WTC11 (cell line): Measurements from ENCODE around the gene NKD1. TPM values are rescaled to one million over a fixed set of nuclear protein-coding genes. Genes with fewer than 3 reads are reported as not detected.

ENCODE experiments used
- ATAC-seq: fragments of 200-7000 bp; cut with Tn5 transposase; 2 replicates; pipeline ENCODE4 v1.10.0; 2021; ENCODE audit warnings: mild to moderate bottlenecking, moderate library complexity
- CTCF ChIA-PET: fragments of 300-600 bp; sonication (Branson Sonifier 250); formaldehyde crosslinking; loops from one replicate; lab custom pipeline; 2021; ENCODE audit warnings: antibody characterized with exemption; lab: Charles Lee
- POLR2A ChIA-PET: fragments of 350-600 bp; sonication (Branson Sonifier 250); formaldehyde crosslinking; loops from one replicate; lab custom pipeline; 2021; ENCODE audit warnings: antibody characterized with exemption; lab: Charles Lee
- DNase-seq: peaks from one replicate; pipeline ENCODE4 v3.0.0; 2021; ENCODE audit warnings: low spot score
- H3K27ac Mint-ChIP-seq: 2 replicates; pipeline ENCODE4 v1.8.0; 2021; ENCODE audit warnings: mixed read lengths
- H3K27me3 Mint-ChIP-seq: 2 replicates; pipeline ENCODE4 v1.8.0; 2021; ENCODE audit warnings: low read depth, mild to moderate bottlenecking, moderate library complexity, mixed read lengths
- H3K36me3 Mint-ChIP-seq: 2 replicates; pipeline ENCODE4 v1.8.0; 2021; ENCODE audit warnings: mixed read lengths
- H3K4me1 Mint-ChIP-seq: 2 replicates; pipeline ENCODE4 v1.8.0; 2022; ENCODE audit warnings: mixed read lengths
- H3K4me3 Mint-ChIP-seq: 2 replicates; pipeline ENCODE4 v1.8.0; 2021; ENCODE audit warnings: mild to moderate bottlenecking, moderate library complexity, mixed read lengths
- H3K9me3 Mint-ChIP-seq: 2 replicates; pipeline ENCODE4 v1.8.0; 2021; ENCODE audit warnings: mixed read lengths
- CBFB ChIP-seq: sonication (generic); formaldehyde crosslinking; IDR thresholded peaks from 2 replicates; pipeline ENCODE4 v1.8.1; 2022; ENCODE audit warnings: mild to moderate bottlenecking, low read depth, missing genetic modification reagents
- CREB1 ChIP-seq: sonication (generic); formaldehyde crosslinking; IDR thresholded peaks from 2 replicates; pipeline ENCODE4 v1.8.0; 2023; ENCODE audit warnings: mild to moderate bottlenecking, missing genetic modification reagents
- CREM ChIP-seq: sonication (generic); formaldehyde crosslinking; IDR thresholded peaks from 2 replicates; pipeline ENCODE4 v1.8.1; 2022; ENCODE audit warnings: mild to moderate bottlenecking, missing genetic modification reagents, moderate library complexity
- FOXJ3 ChIP-seq: sonication (generic); formaldehyde crosslinking; IDR thresholded peaks from 2 replicates; pipeline ENCODE4 v1.9.0; 2021; ENCODE audit warnings: missing genetic modification reagents, mild to moderate bottlenecking, borderline replicate concordance
- FOXP1 ChIP-seq: sonication (generic); formaldehyde crosslinking; IDR thresholded peaks from 2 replicates; pipeline ENCODE4 v1.8.0; 2022; ENCODE audit warnings: missing genetic modification reagents, mild to moderate bottlenecking, moderate library complexity, borderline replicate concordance
- GTF2I ChIP-seq: fragments of 250-450 bp; sonication (Bioruptor Pico); conservative IDR thresholded peaks from 2 replicates; pipeline ENCODE4 v1.4.0; 2021; ENCODE audit warnings: mild to moderate bottlenecking
- MXD4 ChIP-seq: fragments of 250-450 bp; sonication (Bioruptor Pico); IDR thresholded peaks from 2 replicates; pipeline ENCODE4 v1.8.0; 2021; ENCODE audit warnings: mild to moderate bottlenecking, moderate library complexity, borderline replicate concordance
- MYBL2 ChIP-seq: sonication (generic); formaldehyde crosslinking; IDR thresholded peaks from 2 replicates; pipeline ENCODE4 v1.8.1; 2023; ENCODE audit warnings: mild to moderate bottlenecking, moderate library complexity, missing genetic modification reagents
- NFE2L1 ChIP-seq: sonication (generic); formaldehyde crosslinking; IDR thresholded peaks from 2 replicates; pipeline ENCODE4 v1.8.1; 2023; ENCODE audit warnings: missing genetic modification reagents
- RELA ChIP-seq: sonication (generic); formaldehyde crosslinking; IDR thresholded peaks from 2 replicates; pipeline ENCODE4 v1.8.1; 2022; ENCODE audit warnings: missing genetic modification reagents, mild to moderate bottlenecking, borderline replicate concordance
- SMAD4 ChIP-seq: sonication (generic); formaldehyde crosslinking; IDR thresholded peaks from 2 replicates; pipeline ENCODE4 v1.8.0; 2022; ENCODE audit warnings: mild to moderate bottlenecking, missing genetic modification reagents
- SP1 ChIP-seq: sonication (generic); formaldehyde crosslinking; conservative IDR thresholded peaks from 2 replicates; pipeline ENCODE4 v1.8.1; 2022; ENCODE audit warnings: missing genetic modification reagents
- TEAD1 ChIP-seq: sonication (generic); formaldehyde crosslinking; IDR thresholded peaks from 2 replicates; pipeline ENCODE4 v1.8.0; 2022; ENCODE audit warnings: mild to moderate bottlenecking, missing genetic modification reagents
- ZBTB21 ChIP-seq: sonication (generic); formaldehyde crosslinking; IDR thresholded peaks from 2 replicates; pipeline ENCODE4 v1.8.1; 2023; ENCODE audit warnings: mild to moderate bottlenecking, missing genetic modification reagents, borderline replicate concordance
- ZNF121 ChIP-seq: sonication (generic); formaldehyde crosslinking; IDR thresholded peaks from 2 replicates; pipeline ENCODE4 v1.8.0; 2023; ENCODE audit warnings: missing genetic modification reagents
- ZNF138 ChIP-seq: sonication (generic); formaldehyde crosslinking; conservative IDR thresholded peaks from 2 replicates; pipeline ENCODE4 v1.8.1; 2022; ENCODE audit warnings: mild to moderate bottlenecking, moderate library complexity, missing genetic modification reagents
- ZNF263 ChIP-seq: sonication (generic); formaldehyde crosslinking; IDR thresholded peaks from 2 replicates; pipeline ENCODE4 v1.8.1; 2022; ENCODE audit warnings: low read depth, mild to moderate bottlenecking, moderate library complexity, missing genetic modification reagents
- ZNF416 ChIP-seq: fragments of 250-450 bp; sonication (Bioruptor Pico); IDR thresholded peaks from 2 replicates; pipeline ENCODE4 v1.9.0; 2021; ENCODE audit warnings: mild to moderate bottlenecking, inconsistent platforms
- ZNF423 ChIP-seq: fragments of 250-450 bp; sonication (Bioruptor Pico); IDR thresholded peaks from 2 replicates; pipeline ENCODE4 v2.1.2; 2022; ENCODE audit warnings: mild to moderate bottlenecking, moderate library complexity
- ZNF671 ChIP-seq: fragments of 250-450 bp; sonication (Bioruptor Pico); IDR thresholded peaks from 2 replicates; pipeline ENCODE4 v1.8.0; 2021; ENCODE audit warnings: mild to moderate bottlenecking
- total RNA-seq: library from RNA; stranded (reverse); gene quantifications from 3 replicates; pipeline ENCODE4 v1.2.3, GENCODE V29; 2021
- TF ChIP-seq, protein P1 (sequence below): sonication (generic); formaldehyde crosslinking; IDR thresholded peaks from 2 replicates; pipeline ENCODE4 v1.8.1; 2022; ENCODE audit warnings: mild to moderate bottlenecking, missing genetic modification reagents, moderate library complexity, borderline replicate concordance
- TF ChIP-seq, protein P2 (sequence below): sonication (generic); formaldehyde crosslinking; IDR thresholded peaks from 2 replicates; pipeline ENCODE4 v1.8.1; 2022; ENCODE audit warnings: missing genetic modification reagents, borderline replicate concordance
- TF ChIP-seq, protein P3 (sequence below): fragments of 250-450 bp; sonication (Bioruptor Pico); IDR thresholded peaks from 2 replicates; pipeline ENCODE4 v2.1.2; 2022; ENCODE audit warnings: mild to moderate bottlenecking, moderate library complexity
- TF ChIP-seq, protein P4 (sequence below): sonication (generic); formaldehyde crosslinking; IDR thresholded peaks from 2 replicates; pipeline ENCODE4 v1.8.0; 2023; ENCODE audit warnings: mild to moderate bottlenecking, missing genetic modification reagents
- TF ChIP-seq, protein P5 (sequence below): fragments of 250-450 bp; sonication (Bioruptor Pico); IDR thresholded peaks from 2 replicates; pipeline ENCODE4 v1.9.0; 2021; ENCODE audit warnings: moderate library complexity, mild to moderate bottlenecking, inconsistent platforms, borderline replicate concordance
- TF ChIP-seq, protein P6 (sequence below): sonication (generic); formaldehyde crosslinking; IDR thresholded peaks from 2 replicates; pipeline ENCODE4 v1.8.1; 2023; ENCODE audit warnings: mild to moderate bottlenecking, missing genetic modification reagents, moderate library complexity
- TF ChIP-seq, protein P7 (sequence below): sonication (generic); formaldehyde crosslinking; IDR thresholded peaks from 2 replicates; pipeline ENCODE4 v1.8.1; 2023; ENCODE audit warnings: mild to moderate bottlenecking, moderate library complexity, missing genetic modification reagents

The NKD1 gene
- total RNA-seq, 1 experiment from 2014 or later, result 6.0 TPM

DNA sequence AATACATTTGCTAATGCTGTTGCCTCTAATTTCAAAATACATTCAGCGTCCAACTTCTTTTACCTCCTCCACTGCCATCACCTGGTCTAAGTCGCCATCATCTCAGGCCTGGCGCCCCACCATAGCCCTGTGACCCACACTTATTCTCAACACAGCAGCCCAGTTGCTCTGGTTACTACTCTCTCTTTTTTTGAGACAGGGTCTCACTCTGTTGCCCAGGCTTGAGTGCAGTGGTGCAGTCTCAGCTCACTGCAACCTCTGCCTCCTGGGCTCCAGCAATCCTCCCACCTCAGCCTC is 7.5 kb upstream of the NKD1 start (continued):
- TF ChIP-seq, protein P1, sequence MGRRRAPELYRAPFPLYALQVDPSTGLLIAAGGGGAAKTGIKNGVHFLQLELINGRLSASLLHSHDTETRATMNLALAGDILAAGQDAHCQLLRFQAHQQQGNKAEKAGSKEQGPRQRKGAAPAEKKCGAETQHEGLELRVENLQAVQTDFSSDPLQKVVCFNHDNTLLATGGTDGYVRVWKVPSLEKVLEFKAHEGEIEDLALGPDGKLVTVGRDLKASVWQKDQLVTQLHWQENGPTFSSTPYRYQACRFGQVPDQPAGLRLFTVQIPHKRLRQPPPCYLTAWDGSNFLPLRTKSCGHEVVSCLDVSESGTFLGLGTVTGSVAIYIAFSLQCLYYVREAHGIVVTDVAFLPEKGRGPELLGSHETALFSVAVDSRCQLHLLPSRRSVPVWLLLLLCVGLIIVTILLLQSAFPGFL, result no peak
- no peak for TF ChIP-seq SP1 (CRISPR knock-in tag)
- TF ChIP-seq ZBTB21 (CRISPR knock-in tag), result no peak
- TF ChIP-seq ZNF121, result no peak
- no peak for TF ChIP-seq NFE2L1 (CRISPR knock-in tag)

DNA sequence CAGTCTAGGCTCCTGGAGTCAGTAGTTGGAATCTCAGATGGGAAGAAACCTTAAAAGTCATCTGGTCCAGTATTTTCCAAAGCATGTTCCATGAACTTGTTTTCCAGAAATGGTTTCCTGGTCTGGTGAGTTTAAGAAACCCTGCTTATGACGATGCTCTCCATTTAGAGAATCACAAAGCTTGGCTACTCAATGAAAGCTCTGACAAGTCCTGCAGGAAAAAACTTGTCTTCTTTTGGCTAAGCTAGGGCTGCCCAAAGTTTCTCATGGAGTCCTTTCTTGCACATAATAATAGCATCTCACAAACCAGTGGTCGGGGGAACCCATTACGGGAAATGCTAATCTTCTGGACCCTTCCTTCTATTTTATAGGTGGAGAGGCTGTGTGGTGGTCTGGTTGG is 5.5 kb upstream of the NKD1 start:
- CTCF ChIA-PET, result interaction anchor here (0.9 to 1.3 kb wide), 4 partner anchors 19 to 264 kb away, joined by 3 to 4 read pairs (median 3); no protein-coding TSS in a partner anchor
- no peak overlapping the region for H3K27ac Mint-ChIP-seq
- DNase-seq (no peak), ATAC-seq (no peak)
- peaks cover 26% of the 10 kb centered on the region for H3K27me3 Mint-ChIP-seq
- no peaks in the 10 kb centered on the region for H3K9me3 Mint-ChIP-seq
- no peaks in the 10 kb centered on the region for H3K36me3 Mint-ChIP-seq
- POLR2A ChIA-PET, result no interaction called here
- H3K4me3 Mint-ChIP-seq, result no peak overlapping the region
- peaks cover 28% of the 10 kb centered on the region for H3K4me1 Mint-ChIP-seq
- no peak for TF ChIP-seq RELA (CRISPR knock-in tag)
- TF ChIP-seq, protein P2, sequence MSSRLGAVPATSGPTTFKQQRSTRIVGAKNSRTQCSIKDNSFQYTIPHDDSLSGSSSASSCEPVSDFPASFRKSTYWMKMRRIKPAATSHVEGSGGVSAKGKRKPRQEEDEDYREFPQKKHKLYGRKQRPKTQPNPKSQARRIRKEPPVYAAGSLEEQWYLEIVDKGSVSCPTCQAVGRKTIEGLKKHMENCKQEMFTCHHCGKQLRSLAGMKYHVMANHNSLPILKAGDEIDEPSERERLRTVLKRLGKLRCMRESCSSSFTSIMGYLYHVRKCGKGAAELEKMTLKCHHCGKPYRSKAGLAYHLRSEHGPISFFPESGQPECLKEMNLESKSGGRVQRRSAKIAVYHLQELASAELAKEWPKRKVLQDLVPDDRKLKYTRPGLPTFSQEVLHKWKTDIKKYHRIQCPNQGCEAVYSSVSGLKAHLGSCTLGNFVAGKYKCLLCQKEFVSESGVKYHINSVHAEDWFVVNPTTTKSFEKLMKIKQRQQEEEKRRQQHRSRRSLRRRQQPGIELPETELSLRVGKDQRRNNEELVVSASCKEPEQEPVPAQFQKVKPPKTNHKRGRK, result no peak
- no peak for TF ChIP-seq FOXJ3 (CRISPR knock-in tag)
- TF ChIP-seq, protein P3, sequence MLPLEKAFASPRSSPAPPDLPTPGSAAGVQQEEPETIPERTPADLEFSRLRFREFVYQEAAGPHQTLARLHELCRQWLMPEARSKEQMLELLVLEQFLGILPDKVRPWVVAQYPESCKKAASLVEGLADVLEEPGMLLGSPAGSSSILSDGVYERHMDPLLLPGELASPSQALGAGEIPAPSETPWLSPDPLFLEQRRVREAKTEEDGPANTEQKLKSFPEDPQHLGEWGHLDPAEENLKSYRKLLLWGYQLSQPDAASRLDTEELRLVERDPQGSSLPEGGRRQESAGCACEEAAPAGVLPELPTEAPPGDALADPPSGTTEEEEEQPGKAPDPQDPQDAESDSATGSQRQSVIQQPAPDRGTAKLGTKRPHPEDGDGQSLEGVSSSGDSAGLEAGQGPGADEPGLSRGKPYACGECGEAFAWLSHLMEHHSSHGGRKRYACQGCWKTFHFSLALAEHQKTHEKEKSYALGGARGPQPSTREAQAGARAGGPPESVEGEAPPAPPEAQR (CRISPR knock-in tag), result no peak
- TF ChIP-seq ZNF263 (CRISPR knock-in tag), result no peak
- no peak for TF ChIP-seq FOXP1 (CRISPR knock-in tag)
- TF ChIP-seq CREB1 (CRISPR knock-in tag), result no peak
- TF ChIP-seq, protein P4, sequence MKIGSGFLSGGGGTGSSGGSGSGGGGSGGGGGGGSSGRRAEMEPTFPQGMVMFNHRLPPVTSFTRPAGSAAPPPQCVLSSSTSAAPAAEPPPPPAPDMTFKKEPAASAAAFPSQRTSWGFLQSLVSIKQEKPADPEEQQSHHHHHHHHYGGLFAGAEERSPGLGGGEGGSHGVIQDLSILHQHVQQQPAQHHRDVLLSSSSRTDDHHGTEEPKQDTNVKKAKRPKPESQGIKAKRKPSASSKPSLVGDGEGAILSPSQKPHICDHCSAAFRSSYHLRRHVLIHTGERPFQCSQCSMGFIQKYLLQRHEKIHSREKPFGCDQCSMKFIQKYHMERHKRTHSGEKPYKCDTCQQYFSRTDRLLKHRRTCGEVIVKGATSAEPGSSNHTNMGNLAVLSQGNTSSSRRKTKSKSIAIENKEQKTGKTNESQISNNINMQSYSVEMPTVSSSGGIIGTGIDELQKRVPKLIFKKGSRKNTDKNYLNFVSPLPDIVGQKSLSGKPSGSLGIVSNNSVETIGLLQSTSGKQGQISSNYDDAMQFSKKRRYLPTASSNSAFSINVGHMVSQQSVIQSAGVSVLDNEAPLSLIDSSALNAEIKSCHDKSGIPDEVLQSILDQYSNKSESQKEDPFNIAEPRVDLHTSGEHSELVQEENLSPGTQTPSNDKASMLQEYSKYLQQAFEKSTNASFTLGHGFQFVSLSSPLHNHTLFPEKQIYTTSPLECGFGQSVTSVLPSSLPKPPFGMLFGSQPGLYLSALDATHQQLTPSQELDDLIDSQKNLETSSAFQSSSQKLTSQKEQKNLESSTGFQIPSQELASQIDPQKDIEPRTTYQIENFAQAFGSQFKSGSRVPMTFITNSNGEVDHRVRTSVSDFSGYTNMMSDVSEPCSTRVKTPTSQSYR (CRISPR knock-in tag), result no peak
- TF ChIP-seq CBFB (CRISPR knock-in tag), result no peak
- no peak for TF ChIP-seq ZNF671 (CRISPR knock-in tag)
- TF ChIP-seq, protein P5, sequence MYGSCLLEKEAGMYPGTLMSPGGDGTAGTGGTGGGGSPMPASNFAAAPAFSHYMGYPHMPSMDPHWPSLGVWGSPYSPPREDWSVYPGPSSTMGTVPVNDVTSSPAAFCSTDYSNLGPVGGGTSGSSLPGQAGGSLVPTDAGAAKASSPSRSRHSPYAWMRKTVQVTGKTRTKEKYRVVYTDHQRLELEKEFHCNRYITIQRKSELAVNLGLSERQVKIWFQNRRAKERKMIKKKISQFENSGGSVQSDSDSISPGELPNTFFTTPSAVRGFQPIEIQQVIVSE (CRISPR knock-in tag), result no peak
- TF ChIP-seq ZNF138, result no peak
- TF ChIP-seq, all 79 proteins: peak for 0

DNA sequence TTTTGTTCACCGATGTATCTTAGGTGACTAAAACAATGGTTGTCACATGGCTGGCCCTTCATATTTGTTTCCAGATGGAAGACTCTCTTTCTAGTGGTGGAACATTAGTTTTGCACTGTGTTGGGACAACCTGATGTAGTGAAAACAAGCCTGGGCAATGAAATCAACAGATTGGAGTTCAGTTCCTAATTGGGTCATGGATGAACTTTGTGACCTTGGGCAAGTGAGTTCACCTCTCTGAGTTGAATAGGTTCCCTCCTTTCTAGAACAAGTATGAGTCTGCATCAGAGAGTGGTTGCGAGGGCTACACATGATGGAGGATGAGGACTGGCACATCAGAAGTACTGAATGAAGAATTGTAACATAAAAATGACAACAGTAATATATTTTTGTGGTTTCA is 2.1 kb upstream of the NKD1 start:
- Mint-ChIP-seq H3K36me3 (no peaks in the 10 kb centered on the region), H3K9me3 (no peaks in the 10 kb centered on the region), H3K27me3 (peaks cover 46% of the 10 kb centered on the region), H3K4me1 (peaks cover 17% of the 10 kb centered on the region), H3K27ac (no peak overlapping the region), H3K4me3 (no peak overlapping the region; the same call in 1 of the 2 replicates)
- ChIA-PET POLR2A (no interaction called here), CTCF (no interaction called here)
- no peak for DNase-seq
- ATAC-seq, result no peak
- TF ChIP-seq ZNF416 (CRISPR knock-in tag), result no peak
- no peak for TF ChIP-seq GTF2I (CRISPR knock-in tag)
- no peak for TF ChIP-seq MYBL2
- no peak for TF ChIP-seq SMAD4
- TF ChIP-seq ZNF423 (CRISPR knock-in tag), result no peak
- TF ChIP-seq, protein P6, sequence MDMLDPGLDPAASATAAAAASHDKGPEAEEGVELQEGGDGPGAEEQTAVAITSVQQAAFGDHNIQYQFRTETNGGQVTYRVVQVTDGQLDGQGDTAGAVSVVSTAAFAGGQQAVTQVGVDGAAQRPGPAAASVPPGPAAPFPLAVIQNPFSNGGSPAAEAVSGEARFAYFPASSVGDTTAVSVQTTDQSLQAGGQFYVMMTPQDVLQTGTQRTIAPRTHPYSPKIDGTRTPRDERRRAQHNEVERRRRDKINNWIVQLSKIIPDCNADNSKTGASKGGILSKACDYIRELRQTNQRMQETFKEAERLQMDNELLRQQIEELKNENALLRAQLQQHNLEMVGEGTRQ (CRISPR knock-in tag), result no peak
- no peak for TF ChIP-seq TEAD1
- TF ChIP-seq, protein P7, sequence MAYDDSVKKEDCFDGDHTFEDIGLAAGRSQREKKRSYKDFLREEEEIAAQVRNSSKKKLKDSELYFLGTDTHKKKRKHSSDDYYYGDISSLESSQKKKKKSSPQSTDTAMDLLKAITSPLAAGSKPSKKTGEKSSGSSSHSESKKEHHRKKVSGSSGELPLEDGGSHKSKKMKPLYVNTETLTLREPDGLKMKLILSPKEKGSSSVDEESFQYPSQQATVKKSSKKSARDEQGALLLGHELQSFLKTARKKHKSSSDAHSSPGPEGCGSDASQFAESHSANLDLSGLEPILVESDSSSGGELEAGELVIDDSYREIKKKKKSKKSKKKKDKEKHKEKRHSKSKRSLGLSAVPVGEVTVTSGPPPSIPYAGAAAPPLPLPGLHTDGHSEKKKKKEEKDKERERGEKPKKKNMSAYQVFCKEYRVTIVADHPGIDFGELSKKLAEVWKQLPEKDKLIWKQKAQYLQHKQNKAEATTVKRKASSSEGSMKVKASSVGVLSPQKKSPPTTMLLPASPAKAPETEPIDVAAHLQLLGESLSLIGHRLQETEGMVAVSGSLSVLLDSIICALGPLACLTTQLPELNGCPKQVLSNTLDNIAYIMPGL, result no peak
- no peak for TF ChIP-seq CREM (CRISPR knock-in tag)
- no peak for TF ChIP-seq MXD4 (CRISPR knock-in tag)
